Panc1 (cell line): ENCODE measurements around the gene LYRM1. TPM values are rescaled to one million over a fixed set of nuclear protein-coding genes. Genes with fewer than 3 reads are reported as not detected.

Source experiments
- ATAC-seq: fragments of 200-7000 bp; cut with Tn5 transposase; 2 replicates; pipeline ENCODE4 v1.9.1; 2020; ENCODE audit warnings: mild to moderate bottlenecking, moderate library complexity
- BruUV-seq: library from RNA; stranded (reverse); fragments of 400-500 nt; replicated peaks from 2 replicates; lab custom pipeline; 2021; lab: Mats Ljungman, UMichigan
- CTCF ChIA-PET: fragments of 300-600 bp; sonication (Branson Sonifier 250); formaldehyde crosslinking; loops from one replicate; lab custom pipeline; 2022; ENCODE audit warnings: antibody characterized with exemption; lab: Charles Lee
- POLR2A ChIA-PET: fragments of 300-600 bp; sonication (Branson Sonifier 250); formaldehyde crosslinking; loops from one replicate; lab custom pipeline; 2022; ENCODE audit warnings: antibody characterized with exemption; lab: Charles Lee
- DNase-seq: peaks from one replicate; pipeline ENCODE4 v3.0.0-alpha.2; 2010; ENCODE audit warnings: low read depth, low spot score
- H3K27ac ChIP-seq: 2 replicates; pipeline ENCODE4 v1.5.1; 2011; ENCODE audit warnings: mild to moderate bottlenecking, low read length, inconsistent platforms
- H3K27me3 ChIP-seq: fragments of 200-500 bp; sonication (Bioruptor generic); 2 replicates; pipeline ENCODE4 v1.6.0; 2014; ENCODE audit warnings: low read length, inconsistent platforms; ENCODE audit not compliant: control insufficient read depth, insufficient read depth
- H3K36me3 ChIP-seq: fragments of 200-500 bp; sonication (Bioruptor generic); 2 replicates; pipeline ENCODE4 v1.5.1; 2014; ENCODE audit warnings: inconsistent platforms, mild to moderate bottlenecking, low read length, moderate library complexity; ENCODE audit not compliant: control insufficient read depth, insufficient read depth
- H3K4me1 ChIP-seq: 2 replicates; pipeline ENCODE4 v1.5.1; 2011; ENCODE audit warnings: inconsistent platforms, mild to moderate bottlenecking, low read length, moderate library complexity; ENCODE audit not compliant: control insufficient read depth, insufficient read depth
- H3K4me3 ChIP-seq, 2 experiments: 2 replicates each; pipeline ENCODE4 v1.5.1; 2011 to 2012; ENCODE audit warnings: low read depth in 2 of 2, low read length in 2 of 2, mild to moderate bottlenecking in 2 of 2, inconsistent platforms in 1 of 2, moderate library complexity in 1 of 2
- H3K9me3 ChIP-seq: fragments of 200-500 bp; sonication (Bioruptor generic); 2 replicates; pipeline ENCODE4 v1.5.1; 2014; ENCODE audit warnings: low read depth, mild to moderate bottlenecking, inconsistent platforms, low read length, moderate library complexity; ENCODE audit not compliant: control insufficient read depth, insufficient read depth
- CTCF ChIP-seq: fragments of 450-650 bp; IDR thresholded peaks from 2 replicates; pipeline ENCODE4 v1.5.1; 2017; ENCODE audit warnings: mild to moderate bottlenecking
- POLR2AphosphoS5 ChIP-seq: IDR thresholded peaks from 2 replicates; pipeline ENCODE4 v1.6.1; 2012; ENCODE audit warnings: mild to moderate bottlenecking, low read depth, low read length, moderate library complexity
- REST ChIP-seq, 2 experiments: IDR thresholded peaks; 2 replicates each; pipeline ENCODE4 v1.6.1; 2011 to 2012; ENCODE audit warnings: low read depth in 2 of 2, control low read depth in 1 of 2, low read length in 1 of 2, mild to moderate bottlenecking in 1 of 2, moderate library complexity in 1 of 2; ENCODE audit not compliant: insufficient read depth in 1 of 2
- SIN3A ChIP-seq: IDR thresholded peaks from 2 replicates; pipeline ENCODE4 v1.6.1; 2012; ENCODE audit warnings: low read depth, mild to moderate bottlenecking, low read length, moderate library complexity, borderline replicate concordance; ENCODE audit not compliant: insufficient read depth
- TCF7L2 ChIP-seq: IDR thresholded peaks from 2 replicates; pipeline ENCODE4 v1.6.1; 2011; ENCODE audit warnings: mild to moderate bottlenecking, low read depth, low read length, inconsistent platforms
- in situ Hi-C: cut with HindIII; loops from 2 replicates; pipeline ENCODE4 v1.10.0; 2016; ENCODE audit warnings: low sequenced_read_pairs, low pct_unique_long_range_greater_than_20kb
- intact Hi-C: fragments of 100-400 bp; cut with micrococcal nuclease; formaldehyde crosslinking; loops from one replicate; pipeline ENCODE4 v1.10.0; 2022; ENCODE audit not compliant: unreplicated experiment
- total RNA-seq: library from RNA; stranded (reverse); gene quantifications from one replicate; pipeline ENCODE4 v1.2.1, GENCODE V29; 2021; ENCODE audit not compliant: unreplicated experiment

LYRM1 gene
- total RNA-seq, 1 experiment from 2014 or later, result 30.7 TPM

- Histone ChIP-seq H3K9me3 (no peaks in the 10 kb centered on the region), H3K4me3 (no peak overlapping the region), H3K4me1 (no peaks in the 10 kb centered on the region), H3K36me3 (no peaks in the 10 kb centered on the region), H3K27ac (no peak overlapping the region), H3K27me3 (no peaks in the 10 kb centered on the region; the same call in 1 of the 2 replicates)
- in situ Hi-C loops, result no loop called here
- ChIA-PET POLR2A (interaction anchor here (0.6 kb wide), 1 partner anchor 12 kb away, joined by 12 read pairs; no protein-coding TSS in a partner anchor), CTCF (no interaction called here)
- TF ChIP-seq TCF7L2, result no peak
- TF ChIP-seq SIN3A, result no peak
- TF ChIP-seq CTCF, result no peak
- TF ChIP-seq REST (IDR thresholded peaks at IDR 0.05; ENCODE audit: insufficient read depth in 1 of 2, low read depth in 2 of 2, low read length in 1 of 2), result no peak
- no peak for TF ChIP-seq POLR2AphosphoS5
- no TSS peak for BruUV-seq
- DNase-seq (no peak), ATAC-seq (no peak)
- intact Hi-C loops, result no loop called here
These were observed 54.0 kb downstream of the LYRM1 start for GRCh38 chr16:20954574-20954973.

GRCh38 chr16:20956319-20956718, 55.7 kb downstream of the LYRM1 start:
- Histone ChIP-seq H3K9me3 (no peaks in the 10 kb centered on the region), H3K36me3 (no peaks in the 10 kb centered on the region), H3K27me3 (no peaks in the 10 kb centered on the region), H3K27ac (no peak overlapping the region), H3K4me1 (no peaks in the 10 kb centered on the region), H3K4me3 (no peak overlapping the region)
- POLR2A ChIA-PET, result no interaction called here
- ATAC-seq (0 out of 2 replicates have a peak, but pooled peaks have one; percentile 63), DNase-seq (no peak)
- in situ Hi-C loops (no loop called here), intact Hi-C loops (no loop called here)
- no TSS peak for BruUV-seq
- TF ChIP-seq CTCF (no peak), POLR2AphosphoS5 (no peak), REST (IDR thresholded peaks at IDR 0.05; ENCODE audit: insufficient read depth in 1 of 2, low read depth in 2 of 2, low read length in 1 of 2) (no peak), SIN3A (no peak), TCF7L2 (no peak)
- CTCF ChIA-PET, result no interaction called here
